ENCODE results near the gene KMT2C. TPM values are rescaled to one million over a fixed set of nuclear protein-coding genes. Genes with fewer than 3 reads are reported as not detected.

Gene KMT2C
- total RNA-seq, 3 donors from 2014 or later (not counting 1 experiment from before 2014, with no cell fraction given) = 159 to 177 (median 167) TPM

DNA sequence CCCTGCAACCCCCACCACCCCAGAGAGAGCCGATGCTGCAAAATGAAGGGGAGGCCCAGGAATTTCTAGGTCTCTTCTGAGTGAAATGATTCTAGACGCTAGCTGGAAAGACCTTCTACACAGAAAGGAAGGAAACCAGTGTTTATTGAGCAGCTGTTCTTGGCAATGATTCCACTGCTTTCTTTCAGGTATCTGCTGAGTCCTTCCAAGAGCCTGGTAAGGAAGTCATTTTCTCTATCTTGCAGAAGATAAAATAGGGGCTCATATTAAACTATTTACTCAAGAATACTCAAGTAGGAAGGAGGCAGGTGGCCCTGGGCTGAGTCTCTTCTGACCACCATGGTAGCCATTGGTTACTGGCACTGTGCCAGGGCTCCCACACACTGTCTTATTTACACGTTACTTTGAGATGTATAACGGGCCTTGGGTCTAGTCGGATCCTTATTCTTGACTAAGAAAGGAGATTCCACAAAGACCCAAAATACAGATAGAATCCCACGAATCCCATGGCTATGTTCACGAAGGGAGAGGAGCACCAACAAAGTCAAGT lies 298.3 kb downstream of the KMT2C start:
- Histone ChIP-seq H3K4me3 (ENCODE audit: low read length) (no peak overlapping the region), H3K36me3 (ENCODE audit: control insufficient read depth, insufficient read depth, low read length) (peaks cover 54% of the 10 kb centered on the region), H3K4me1 (ENCODE audit: control insufficient read depth, insufficient read depth, low read length) (no peaks in the 10 kb centered on the region), H3K27ac (ENCODE audit: low read length) (no peak overlapping the region), H3K9me3 (ENCODE audit: control insufficient read depth, insufficient read depth, low read length) (no peaks in the 10 kb centered on the region), H3K27me3 (ENCODE audit: control insufficient read depth, insufficient read depth, low read length) (no peaks in the 10 kb centered on the region)
- intact Hi-C loops (cut with micrococcal nuclease) = no loop called here
- TF ChIP-seq, protein P1, sequence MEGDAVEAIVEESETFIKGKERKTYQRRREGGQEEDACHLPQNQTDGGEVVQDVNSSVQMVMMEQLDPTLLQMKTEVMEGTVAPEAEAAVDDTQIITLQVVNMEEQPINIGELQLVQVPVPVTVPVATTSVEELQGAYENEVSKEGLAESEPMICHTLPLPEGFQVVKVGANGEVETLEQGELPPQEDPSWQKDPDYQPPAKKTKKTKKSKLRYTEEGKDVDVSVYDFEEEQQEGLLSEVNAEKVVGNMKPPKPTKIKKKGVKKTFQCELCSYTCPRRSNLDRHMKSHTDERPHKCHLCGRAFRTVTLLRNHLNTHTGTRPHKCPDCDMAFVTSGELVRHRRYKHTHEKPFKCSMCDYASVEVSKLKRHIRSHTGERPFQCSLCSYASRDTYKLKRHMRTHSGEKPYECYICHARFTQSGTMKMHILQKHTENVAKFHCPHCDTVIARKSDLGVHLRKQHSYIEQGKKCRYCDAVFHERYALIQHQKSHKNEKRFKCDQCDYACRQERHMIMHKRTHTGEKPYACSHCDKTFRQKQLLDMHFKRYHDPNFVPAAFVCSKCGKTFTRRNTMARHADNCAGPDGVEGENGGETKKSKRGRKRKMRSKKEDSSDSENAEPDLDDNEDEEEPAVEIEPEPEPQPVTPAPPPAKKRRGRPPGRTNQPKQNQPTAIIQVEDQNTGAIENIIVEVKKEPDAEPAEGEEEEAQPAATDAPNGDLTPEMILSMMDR (IDR thresholded peaks at IDR 0.05) = no peak
- DNase-seq (no peak), ATAC-seq (no peak)
- no peaks in the 10 kb centered on the region for H3K9me3 Mint-ChIP-seq
- no peaks in the 10 kb centered on the region for H3K4me1 Mint-ChIP-seq
- no peaks in the 10 kb centered on the region for H3K27me3 Mint-ChIP-seq (ENCODE audit: low read depth in 2 of 2)
- no peak overlapping the region for H3K27ac Mint-ChIP-seq
- 92% methylated on average over 7 of the region's 7 CpGs for WGBS (ENCODE audit: insufficient coverage)
- H3K4me3 Mint-ChIP-seq = no peak overlapping the region
- no peaks in the 10 kb centered on the region for H3K36me3 Mint-ChIP-seq

DNA sequence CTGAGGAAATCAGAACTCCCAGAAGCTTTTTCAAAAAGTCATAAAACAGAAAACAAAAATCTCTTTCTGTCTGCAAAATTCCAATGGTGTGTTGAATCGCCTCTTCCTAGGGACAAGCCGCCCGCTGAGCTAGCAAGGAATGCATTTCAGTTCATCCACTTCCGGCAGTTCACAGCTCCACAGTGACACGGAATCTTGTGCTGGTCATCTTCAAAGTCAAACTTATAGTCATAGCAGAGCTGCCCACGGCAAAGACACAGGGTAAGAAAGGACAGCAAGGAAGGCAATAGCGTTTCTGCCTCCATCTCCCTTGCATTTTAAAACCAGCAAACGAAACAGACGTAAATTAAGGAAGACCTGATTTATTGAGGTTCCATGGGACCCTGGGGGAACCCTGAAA lies 299.1 kb downstream of the KMT2C start:
- WGBS (ENCODE audit: insufficient coverage) = 97% methylated on average over 9 of the region's 9 CpGs
- H3K36me3 ChIP-seq (ENCODE audit: control insufficient read depth, insufficient read depth, low read length) = peaks cover 50% of the 10 kb centered on the region
- H3K36me3 Mint-ChIP-seq = no peaks in the 10 kb centered on the region

DNA sequence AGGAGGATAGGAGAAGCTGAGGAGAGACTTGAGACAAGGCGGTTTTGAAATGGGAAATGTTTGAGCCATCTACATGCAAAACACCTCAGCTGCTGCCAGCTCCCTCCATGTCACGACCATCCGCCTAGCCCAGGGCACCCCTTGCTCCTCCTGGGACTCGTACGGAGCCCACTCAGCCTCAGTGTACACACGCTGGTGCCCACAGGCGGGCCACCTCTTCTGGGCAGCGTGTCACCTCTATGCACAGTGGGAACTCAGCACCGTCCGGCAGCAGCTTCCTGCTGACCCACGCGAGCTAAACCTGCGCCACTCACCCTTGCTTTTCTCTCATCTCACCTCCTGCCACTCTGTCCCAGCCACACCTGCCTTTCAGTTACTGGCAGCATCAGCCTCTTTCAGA lies 302.0 kb downstream of the KMT2C start:
- Histone ChIP-seq H3K4me1 (ENCODE audit: control insufficient read depth, insufficient read depth, low read length) (no peaks in the 10 kb centered on the region), H3K27me3 (ENCODE audit: control insufficient read depth, insufficient read depth, low read length) (no peaks in the 10 kb centered on the region), H3K36me3 (ENCODE audit: control insufficient read depth, insufficient read depth, low read length) (peaks cover 41% of the 10 kb centered on the region), H3K27ac (ENCODE audit: low read length) (no peak overlapping the region), H3K9me3 (ENCODE audit: control insufficient read depth, insufficient read depth, low read length) (peaks cover under 1% of the 10 kb centered on the region), H3K4me3 (ENCODE audit: low read length) (no peak overlapping the region)
- WGBS (ENCODE audit: insufficient coverage) = 91% methylated on average over 13 of the region's 13 CpGs
- H3K27ac Mint-ChIP-seq = peak overlapping the region; percentile 5 to 65
- TF ChIP-seq, protein P1 (IDR thresholded peaks at IDR 0.05) = no peak
- intact Hi-C loops (cut with micrococcal nuclease) = no loop called here
- DNase-seq = no peak
- no peak overlapping the region for H3K4me3 Mint-ChIP-seq
- peaks cover 0 to 7% of the 10 kb centered on the region in 2 donors for H3K4me1 Mint-ChIP-seq
- no peaks in the 10 kb centered on the region for H3K36me3 Mint-ChIP-seq
- H3K27me3 Mint-ChIP-seq (ENCODE audit: low read depth in 2 of 2) = no peaks in the 10 kb centered on the region
- H3K9me3 Mint-ChIP-seq = no peaks in the 10 kb centered on the region
- ATAC-seq = peak in 1 of 3 donors; percentile 17

More for the DNA sequence above, 299.1 kb downstream of the KMT2C start:
- ATAC-seq (no peak), DNase-seq (no peak)
- no peak overlapping the region for H3K4me3 Mint-ChIP-seq
- Histone ChIP-seq H3K27me3 (ENCODE audit: control insufficient read depth, insufficient read depth, low read length) (no peaks in the 10 kb centered on the region), H3K4me3 (ENCODE audit: low read length) (no peak overlapping the region), H3K27ac (ENCODE audit: low read length) (no peak overlapping the region), H3K4me1 (ENCODE audit: control insufficient read depth, insufficient read depth, low read length) (no peaks in the 10 kb centered on the region), H3K9me3 (ENCODE audit: control insufficient read depth, insufficient read depth, low read length) (no peaks in the 10 kb centered on the region)
- H3K27me3 Mint-ChIP-seq (ENCODE audit: low read depth in 2 of 2) = no peaks in the 10 kb centered on the region
- no peaks in the 10 kb centered on the region for H3K9me3 Mint-ChIP-seq
- TF ChIP-seq, protein P1 (IDR thresholded peaks at IDR 0.05) = no peak
- intact Hi-C loops (cut with micrococcal nuclease) = no loop called here
- H3K27ac Mint-ChIP-seq = no peak overlapping the region
- H3K4me1 Mint-ChIP-seq = no peaks in the 10 kb centered on the region

DNA sequence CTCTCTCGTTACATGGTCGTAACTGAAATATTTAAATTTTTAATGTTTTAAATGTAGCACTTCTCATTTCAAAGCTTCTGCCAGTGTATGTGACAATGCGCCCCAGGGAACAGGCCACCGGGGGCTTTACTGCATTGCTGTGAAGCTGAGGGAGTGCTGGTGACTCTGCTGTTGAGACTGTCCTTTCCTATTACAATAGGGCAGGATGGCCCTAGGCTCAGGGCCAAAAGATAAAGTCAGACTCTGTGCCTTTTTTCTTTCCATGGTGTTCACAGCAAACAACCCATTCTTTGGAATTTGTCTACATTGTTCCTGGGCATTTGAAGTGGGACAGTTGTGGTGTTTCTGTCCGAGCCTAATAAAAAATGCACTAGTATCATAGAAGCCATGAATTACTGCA lies 303.0 kb downstream of the KMT2C start:
- intact Hi-C loops (cut with micrococcal nuclease) = no loop called here
- no peaks in the 10 kb centered on the region for H3K27me3 Mint-ChIP-seq (ENCODE audit: low read depth in 2 of 2)
- H3K36me3 Mint-ChIP-seq = no peaks in the 10 kb centered on the region
- DNase-seq (no peak), ATAC-seq (no peak)
- no peaks in the 10 kb centered on the region for H3K9me3 Mint-ChIP-seq
- TF ChIP-seq, protein P1 (IDR thresholded peaks at IDR 0.05) = no peak
- no peak overlapping the region for H3K27ac ChIP-seq (ENCODE audit: low read length)
- H3K4me3 ChIP-seq (ENCODE audit: low read length) = no peak overlapping the region
- peaks cover 3% of the 10 kb centered on the region for H3K9me3 ChIP-seq (ENCODE audit: control insufficient read depth, insufficient read depth, low read length)
- peaks cover 38% of the 10 kb centered on the region for H3K36me3 ChIP-seq (ENCODE audit: control insufficient read depth, insufficient read depth, low read length)
- no peaks in the 10 kb centered on the region for H3K4me1 ChIP-seq (ENCODE audit: control insufficient read depth, insufficient read depth, low read length)
- H3K4me1 Mint-ChIP-seq = peaks cover 0 to 7% of the 10 kb centered on the region in 2 donors
- H3K27ac Mint-ChIP-seq = peak overlapping the region; percentile 5 to 26
- WGBS (ENCODE audit: insufficient coverage) = 100% methylated on average over 5 of the region's 5 CpGs
- H3K4me3 Mint-ChIP-seq = no peak overlapping the region
- no peaks in the 10 kb centered on the region for H3K27me3 ChIP-seq (ENCODE audit: control insufficient read depth, insufficient read depth, low read length)

Data from natural killer cell (primary cell).